ENCODE data around the gene DLG2.

DLG2 gene

DNA sequence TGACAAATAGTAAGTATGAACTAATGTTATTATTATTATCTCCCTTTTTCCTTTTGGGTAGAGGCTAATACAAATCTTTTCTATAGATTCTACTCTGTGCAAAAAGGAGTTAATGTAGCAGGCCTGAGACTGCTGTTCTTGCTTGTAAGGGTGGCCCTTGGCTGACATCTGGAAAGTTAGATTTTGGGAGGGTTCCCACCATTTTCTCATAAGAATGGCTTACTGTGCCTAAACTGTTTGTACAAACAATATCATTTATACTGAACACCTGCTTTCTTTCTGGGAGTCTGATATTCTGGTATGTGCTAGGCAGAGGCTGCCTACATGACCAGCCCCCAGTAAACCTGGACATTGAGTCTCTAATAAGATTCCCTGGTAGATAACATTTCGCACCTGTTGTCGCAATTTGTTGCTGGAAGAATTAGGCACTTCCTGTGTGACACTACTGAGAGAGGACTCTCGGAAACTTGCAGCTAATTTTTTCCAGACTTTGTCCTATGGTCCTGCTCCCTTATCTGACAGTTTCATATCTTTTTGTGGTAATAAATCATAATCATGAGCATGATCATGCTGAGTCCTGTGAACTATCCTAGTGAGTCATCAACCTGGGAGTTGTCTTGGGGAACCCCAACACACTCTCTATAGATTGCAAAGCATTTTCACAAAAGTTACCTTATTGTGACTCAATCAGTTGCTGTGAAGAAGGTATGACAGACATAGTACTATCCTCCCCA is 2083.3 kb downstream of the DLG2 start:
- H3K4me3 ChIP-seq: no peak overlapping the region
- H3K27ac ChIP-seq: no peak overlapping the region

DNA sequence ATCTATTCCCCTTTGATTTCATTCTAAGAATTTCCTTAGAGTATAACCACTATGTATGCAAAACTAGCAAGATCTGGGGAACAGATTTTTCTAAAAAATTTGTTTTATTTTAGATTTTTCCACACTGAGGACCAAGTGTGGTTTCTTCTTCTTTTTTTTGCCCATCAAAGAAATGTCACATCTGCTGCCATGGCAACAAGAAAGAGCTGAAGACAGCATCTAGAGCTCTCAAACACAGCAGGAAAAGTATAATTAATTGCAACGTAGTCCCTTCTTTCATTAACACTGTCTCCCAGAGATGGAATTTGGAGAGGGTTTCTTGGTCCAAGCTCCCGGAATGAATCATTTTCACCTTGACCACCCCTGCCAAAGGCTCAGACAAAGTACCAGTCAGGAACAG is 2084.3 kb downstream of the DLG2 start:
- no peak overlapping the region for H3K27ac ChIP-seq

DNA sequence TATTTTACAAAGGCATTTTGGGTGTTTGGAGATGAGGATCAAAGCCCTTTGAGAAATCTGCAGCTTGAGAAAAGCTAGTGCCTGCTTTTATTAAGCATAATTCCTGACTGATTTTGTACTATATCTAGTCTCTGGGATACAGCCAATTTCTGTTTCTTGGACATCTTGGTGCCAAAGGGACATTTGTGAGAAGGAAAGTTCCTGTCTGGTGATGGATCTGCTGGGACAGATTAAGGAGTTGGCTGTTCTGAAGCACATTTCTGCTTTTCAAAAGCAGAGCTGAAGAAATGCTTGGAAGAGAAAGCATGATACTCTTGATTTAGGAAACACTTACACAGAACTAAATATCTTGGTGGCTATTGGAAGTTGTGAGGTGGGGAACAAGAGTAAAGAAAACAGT is 2086.4 kb downstream of the DLG2 start:
- Histone ChIP-seq H3K27ac (no peak overlapping the region), H3K4me3 (no peak overlapping the region)

More for the DNA sequence above, 2084.3 kb downstream of the DLG2 start:
- no peak overlapping the region for H3K4me3 ChIP-seq

DNA sequence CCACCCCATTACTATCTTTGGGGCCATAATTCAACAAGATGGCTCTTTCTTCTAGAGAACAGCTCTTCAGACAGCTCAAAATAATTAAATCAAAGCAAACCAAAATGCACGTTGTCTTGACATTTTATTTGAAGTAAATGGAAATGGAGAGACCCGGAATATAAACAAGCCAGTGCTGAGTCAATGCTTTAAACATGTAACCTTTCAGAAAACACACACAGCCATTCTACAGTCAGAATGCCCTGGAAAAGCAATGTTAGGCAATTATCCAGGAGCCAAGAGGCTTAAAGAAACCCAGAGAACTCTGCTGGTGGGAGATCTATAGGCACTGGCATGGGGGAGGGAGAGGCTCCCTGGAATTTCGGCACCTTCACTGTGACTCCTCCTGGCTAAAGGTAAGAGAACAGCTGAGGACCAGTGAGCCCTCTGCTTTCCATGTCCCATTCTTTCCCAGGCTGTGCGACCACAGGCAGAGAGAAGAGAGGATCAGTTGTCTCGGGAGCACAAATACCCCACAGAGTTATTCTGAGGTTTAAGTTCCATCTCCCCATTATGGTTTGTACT is 2086.9 kb downstream of the DLG2 start:
- no peak overlapping the region for H3K4me3 ChIP-seq
- H3K27ac ChIP-seq: no peak overlapping the region

DNA sequence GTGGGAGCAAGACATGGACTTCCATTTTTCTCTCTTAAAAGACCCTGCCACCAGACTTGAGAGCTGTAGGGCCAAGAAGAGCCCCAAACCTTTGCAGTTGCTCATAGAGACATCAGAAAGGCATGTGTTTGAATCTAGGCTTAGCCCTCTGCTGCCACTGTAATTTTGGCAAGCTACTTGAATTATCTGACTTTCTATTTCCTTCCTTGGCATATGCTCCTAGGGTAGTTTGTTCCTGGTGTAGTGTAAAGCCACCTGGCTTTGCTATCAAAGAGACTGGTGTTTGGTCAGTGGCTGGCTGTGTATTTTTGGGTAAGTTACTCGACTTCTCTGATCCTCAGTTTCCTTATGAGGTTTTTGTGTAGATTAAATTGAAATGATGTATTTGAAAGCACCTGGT is 2088.9 kb downstream of the DLG2 start:
- H3K27ac ChIP-seq: no peak overlapping the region

DNA sequence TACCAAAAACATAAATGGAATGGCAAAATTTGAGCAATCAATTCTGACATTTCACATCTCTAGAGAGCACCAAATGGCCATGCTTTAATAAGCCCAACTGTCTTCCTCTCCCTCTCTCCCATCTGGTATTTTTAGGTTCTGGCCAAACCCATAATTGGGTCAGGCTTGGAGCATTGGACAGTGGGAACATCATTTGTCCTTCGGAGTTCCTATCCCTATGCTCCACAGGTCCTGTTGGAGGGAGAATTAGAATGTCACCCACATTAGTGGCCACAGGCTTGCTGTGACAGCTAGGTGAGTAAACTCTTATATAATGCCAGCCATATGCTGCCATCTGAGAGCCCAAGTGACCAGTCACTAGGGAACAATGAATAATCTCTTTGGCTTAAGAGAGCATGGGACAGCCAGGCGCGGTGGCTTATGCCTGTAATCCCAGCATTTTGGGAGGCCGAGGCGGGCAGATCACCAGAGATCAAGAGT is 2090.0 kb downstream of the DLG2 start:
- H3K27ac ChIP-seq: no peak overlapping the region

More for the DNA sequence above, 2088.9 kb downstream of the DLG2 start:
- H3K4me3 ChIP-seq: no peak overlapping the region

DNA sequence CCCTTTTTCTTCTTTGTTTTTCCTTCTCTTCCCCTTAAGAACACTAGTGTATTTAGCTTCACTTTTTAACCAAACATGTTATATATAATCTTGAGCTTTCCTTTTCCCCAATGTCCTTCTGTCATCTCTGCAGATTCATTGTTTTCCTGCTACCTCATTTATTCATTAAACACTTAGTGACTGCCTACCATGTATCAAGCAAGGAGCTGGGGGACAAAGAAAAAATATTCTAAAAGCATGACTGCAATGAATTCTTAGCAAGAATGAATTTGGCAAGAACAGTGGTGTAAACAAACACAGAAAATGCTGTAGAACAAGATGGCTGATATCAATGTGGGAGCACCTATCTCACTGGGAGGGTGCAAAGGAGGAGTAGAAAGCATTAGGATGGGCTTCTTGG is 2094.0 kb downstream of the DLG2 start:
- no peak overlapping the region for H3K27ac ChIP-seq

More for the DNA sequence above, 2090.0 kb downstream of the DLG2 start:
- H3K4me3 ChIP-seq: no peak overlapping the region

DNA sequence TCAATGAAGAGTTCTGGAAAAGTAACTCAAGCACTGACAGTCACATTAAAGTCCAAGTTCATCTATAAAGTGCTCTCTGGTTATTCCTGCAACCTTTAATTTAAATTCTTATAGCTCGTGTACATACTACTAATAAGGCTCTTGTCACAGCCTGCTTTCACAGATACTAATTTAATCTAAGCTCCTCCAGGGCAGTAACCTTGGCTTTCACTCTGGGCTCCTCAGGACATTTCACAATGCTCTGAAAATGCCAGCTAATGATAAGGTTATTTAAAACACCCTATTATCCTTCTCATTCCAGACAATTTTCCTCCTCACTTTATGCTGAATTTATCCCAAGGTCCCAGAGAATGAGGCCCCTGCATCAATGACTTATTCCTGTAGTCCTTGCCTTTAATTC is 2098.3 kb downstream of the DLG2 start:
- Histone ChIP-seq H3K27ac (no peak overlapping the region), H3K4me3 (no peak overlapping the region)

More for the DNA sequence above, 2094.0 kb downstream of the DLG2 start:
- H3K4me3 ChIP-seq: no peak overlapping the region

DNA sequence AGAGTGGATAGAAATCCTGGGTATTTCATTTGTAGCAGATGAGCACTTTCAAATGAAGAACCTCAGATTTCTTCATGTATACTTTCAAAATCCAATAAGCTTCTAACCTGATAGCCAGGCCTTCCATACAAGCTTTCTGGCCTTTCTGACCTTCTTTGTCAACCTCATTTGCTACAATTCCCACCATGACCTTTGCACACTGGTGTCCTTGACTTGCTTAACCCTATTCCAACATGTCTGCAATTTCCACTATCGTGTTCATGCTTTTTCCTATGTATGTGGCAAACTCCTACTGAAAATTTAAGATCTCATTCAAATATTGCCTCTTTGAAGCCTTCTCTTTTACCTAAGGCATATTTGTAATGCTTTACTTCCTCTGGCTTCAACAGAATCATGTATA is 2098.9 kb downstream of the DLG2 start:
- H3K4me3 ChIP-seq: no peak overlapping the region
- no peak overlapping the region for H3K27ac ChIP-seq

DNA sequence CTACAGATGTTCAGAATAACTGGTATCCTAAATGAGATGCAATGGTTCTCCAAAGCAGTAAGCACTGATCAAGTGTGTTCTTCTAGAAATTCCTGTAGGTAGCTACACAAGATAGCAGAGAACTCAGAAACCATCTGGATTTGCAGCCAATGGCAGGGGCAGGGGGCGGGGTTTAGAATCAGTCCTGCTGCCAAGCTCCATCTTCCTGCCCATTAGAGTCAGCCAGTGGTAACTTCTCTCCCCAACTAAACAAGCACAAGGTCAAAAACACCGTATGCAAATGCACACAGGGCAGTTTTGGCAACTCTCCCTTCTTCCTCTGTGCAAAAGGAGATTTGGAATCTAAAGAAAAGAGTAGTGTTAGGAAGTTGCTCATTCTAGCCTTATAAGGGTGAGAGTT is 2103.5 kb downstream of the DLG2 start:
- Histone ChIP-seq H3K4me3 (no peak overlapping the region), H3K27ac (no peak overlapping the region)

DNA sequence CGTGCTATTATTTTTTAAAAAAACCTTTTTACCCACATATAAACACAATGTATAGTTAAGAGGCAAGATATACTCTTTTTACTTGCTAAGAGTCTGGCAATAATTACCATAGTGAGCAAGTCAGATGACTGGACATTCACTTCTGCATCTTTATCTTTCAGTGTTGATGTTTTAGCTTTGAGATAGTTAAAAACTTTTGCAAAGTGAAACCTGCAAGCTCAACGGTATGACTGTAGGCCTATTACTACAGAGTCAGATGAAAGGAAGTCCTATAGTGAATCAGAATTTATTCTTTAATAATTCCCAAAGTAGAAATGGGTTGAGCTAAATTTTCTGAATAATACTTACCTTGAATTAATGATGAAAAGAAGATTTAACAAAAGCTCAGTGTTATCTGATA is 2104.2 kb downstream of the DLG2 start:
- Histone ChIP-seq H3K4me3 (no peak overlapping the region), H3K27ac (no peak overlapping the region)

DNA sequence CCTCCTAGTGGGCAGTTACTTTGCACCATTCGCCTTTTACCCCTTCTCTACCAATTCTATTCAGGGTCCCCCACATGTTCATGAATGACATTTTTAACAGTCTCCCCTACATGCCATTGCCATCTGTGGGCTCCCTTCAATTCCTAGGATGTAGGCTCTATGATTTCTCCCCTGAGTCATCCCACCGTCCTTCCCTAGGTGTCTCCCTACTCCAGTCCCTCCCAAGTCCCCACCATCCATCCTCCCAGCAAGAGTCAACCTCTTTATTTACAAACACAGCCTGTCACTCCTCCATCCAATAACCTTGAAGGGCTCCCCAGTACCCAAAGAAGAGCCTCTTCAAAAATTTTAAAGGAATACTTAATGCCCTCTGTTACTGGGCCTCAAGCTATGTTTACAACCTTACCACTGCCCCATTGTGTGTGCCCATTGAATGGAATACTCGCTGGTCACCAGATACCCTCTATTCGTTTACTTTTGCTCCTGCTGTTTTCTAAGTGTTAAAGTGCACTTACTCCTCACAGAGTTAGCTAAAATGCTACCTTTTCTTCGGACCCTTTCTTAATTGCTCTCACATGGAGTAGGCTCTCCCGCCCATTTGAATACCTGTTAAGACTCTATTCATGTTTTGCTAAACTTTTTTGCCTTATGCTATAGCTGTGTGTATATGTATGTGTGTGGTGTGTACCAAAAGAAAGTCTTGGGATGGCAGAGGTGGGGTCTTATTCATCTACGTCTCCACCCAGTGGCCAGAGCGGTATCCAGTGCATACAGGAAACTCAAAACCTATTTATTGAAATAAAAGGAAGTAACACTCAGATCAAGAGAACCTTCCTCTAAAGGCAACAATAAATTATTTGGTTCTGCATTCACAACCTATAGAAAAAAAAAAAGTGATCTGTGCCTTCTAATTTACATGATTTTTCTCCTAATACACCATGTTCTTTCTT is 2105.2 kb downstream of the DLG2 start:
- no peak overlapping the region for H3K4me3 ChIP-seq
- no peak overlapping the region for H3K27ac ChIP-seq

DNA sequence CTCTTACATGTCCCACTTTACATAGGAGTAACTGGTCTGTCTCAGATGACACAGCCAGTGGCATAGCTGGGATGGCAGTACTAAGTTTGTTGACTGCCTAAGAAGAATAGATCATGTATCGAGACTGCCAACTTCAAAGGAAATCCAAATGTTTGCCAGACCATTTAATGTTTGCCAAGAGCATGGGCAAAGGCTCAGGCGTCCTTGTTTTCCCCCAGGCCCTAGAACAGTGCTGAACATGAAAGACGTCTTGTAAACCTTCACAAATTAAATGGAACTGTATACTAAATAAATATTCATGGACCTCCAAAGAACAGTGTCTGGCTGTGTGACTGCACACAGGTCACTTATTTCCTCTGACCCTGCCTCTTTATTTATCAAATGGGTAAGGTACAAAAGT is 2106.3 kb downstream of the DLG2 start:
- Histone ChIP-seq H3K27ac (no peak overlapping the region), H3K4me3 (no peak overlapping the region)

DNA sequence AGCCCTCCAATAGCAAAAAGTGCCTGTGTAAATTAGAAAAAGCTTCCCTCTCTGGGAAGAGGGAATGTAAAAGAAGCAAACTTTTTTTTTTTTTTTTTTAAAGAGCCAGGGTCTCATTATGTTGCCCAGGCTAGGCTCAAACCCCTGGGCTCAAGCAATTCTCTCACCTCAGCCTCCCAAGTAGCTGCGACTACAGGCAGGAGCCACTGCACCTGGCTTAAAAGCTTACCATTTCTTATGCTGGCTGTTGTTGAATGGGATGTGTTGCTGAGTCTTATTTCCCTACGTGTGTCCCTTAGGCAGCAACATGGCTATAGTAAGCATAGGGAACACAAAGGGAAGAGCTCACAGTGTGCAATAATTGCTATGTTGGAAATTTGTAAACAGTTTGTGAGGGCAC is 2115.5 kb downstream of the DLG2 start:
- no peak overlapping the region for H3K27ac ChIP-seq
- no peak overlapping the region for H3K4me3 ChIP-seq

DNA sequence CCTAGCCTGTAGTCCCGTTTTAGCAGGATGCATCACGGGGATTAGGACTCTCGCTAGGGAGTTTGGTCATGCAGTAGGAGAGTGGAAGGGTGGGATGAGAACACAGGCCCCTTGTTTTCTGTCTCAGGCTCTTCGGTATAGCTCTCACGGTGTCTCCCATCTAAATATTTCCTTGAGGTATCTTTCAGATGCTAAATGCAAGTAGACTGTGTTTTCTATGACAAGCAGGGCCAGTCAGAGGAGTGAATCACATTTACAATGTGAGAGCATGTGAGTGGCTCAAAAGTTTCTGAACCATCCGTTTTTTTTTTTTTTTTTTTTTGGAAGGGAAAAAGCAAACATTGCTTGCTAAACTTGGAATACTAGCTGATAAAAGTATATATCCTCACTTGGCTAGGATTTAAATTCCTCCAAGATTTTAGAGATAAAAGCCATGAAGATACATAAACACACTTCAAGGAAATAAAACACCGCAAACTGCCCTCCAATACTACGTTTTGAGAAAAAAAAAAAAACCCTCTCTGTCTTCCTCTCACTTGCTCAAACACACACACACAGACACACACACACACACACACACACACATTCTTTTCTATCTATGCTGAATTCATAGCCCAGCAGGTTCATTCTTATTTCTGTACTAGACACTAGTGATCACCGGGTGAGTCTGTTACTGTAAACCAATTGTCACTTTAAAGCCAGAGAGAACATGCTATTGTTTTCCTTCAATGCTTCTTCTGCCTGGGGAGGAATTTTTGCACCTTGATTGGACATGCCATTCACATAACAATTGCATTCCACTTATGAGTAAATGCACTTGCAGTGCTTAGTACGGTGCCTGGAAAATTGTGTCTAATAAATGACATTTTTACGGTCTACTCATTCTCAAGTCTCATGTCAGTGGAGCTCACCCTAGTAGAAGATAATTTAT is 2116.3 kb downstream of the DLG2 start:
- no peak overlapping the region for H3K27ac ChIP-seq

DNA sequence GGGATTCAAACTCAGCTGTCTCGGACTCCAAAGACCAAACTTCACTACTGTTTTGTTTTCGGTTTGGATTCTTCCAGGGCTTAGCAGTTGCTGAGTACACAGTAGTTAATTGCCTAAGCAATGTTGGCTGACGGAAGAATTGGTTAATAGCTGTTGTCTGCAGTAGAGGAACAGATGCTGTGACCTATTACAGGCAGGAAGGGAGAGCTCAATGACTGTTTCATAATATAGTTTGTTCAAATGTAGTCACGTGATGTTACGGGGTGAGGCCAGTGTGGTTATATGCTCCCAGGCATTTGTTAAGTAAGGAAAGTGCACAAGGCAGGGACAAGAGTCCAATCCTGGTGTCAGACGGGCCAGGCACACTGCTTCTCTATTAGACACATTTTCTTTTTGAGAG is 2118.3 kb downstream of the DLG2 start:
- no peak overlapping the region for H3K4me3 ChIP-seq
- H3K27ac ChIP-seq: no peak overlapping the region

More for the DNA sequence above, 2116.3 kb downstream of the DLG2 start:
- no peak overlapping the region for H3K4me3 ChIP-seq

DNA sequence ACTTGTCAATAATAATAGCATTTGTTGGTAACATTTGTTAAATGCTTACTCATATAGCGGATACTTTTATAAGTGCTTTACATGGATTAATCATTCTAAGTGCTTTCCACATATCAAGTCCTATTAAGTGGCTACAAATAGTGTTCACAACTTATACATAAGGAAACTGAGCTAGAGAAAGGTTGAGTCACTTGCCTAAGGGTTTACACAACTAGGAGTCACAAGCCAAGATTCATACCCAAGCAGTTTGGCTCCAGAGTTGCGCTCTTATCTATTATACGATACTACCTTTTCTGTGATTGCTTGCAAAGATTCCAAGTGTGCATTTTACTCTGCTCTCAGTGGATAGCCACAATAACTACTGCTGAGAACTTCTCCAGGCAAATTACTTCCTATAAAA is 2125.1 kb downstream of the DLG2 start:
- Histone ChIP-seq H3K27ac (no peak overlapping the region), H3K4me3 (no peak overlapping the region)

DNA sequence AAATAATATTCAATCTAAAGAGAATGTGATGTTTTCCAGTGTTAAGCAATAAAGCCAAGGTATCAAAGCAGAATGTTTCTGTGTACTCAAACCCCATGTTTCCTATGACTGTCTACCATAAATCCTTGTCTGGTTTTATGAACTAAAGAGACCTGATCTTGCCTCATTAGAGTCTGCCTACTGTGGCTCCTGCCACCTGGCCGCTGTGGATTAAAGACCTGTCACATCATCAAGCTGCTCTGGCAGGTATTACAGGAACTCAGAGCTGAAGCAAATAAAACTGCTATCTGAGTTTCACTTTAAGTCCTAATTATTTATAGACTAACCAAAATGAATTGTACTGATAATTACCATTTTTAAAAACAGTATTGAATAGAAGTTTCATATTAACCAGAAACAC is 2133.2 kb downstream of the DLG2 start:
- Histone ChIP-seq H3K4me3 (no peak overlapping the region), H3K27ac (no peak overlapping the region)

DNA sequence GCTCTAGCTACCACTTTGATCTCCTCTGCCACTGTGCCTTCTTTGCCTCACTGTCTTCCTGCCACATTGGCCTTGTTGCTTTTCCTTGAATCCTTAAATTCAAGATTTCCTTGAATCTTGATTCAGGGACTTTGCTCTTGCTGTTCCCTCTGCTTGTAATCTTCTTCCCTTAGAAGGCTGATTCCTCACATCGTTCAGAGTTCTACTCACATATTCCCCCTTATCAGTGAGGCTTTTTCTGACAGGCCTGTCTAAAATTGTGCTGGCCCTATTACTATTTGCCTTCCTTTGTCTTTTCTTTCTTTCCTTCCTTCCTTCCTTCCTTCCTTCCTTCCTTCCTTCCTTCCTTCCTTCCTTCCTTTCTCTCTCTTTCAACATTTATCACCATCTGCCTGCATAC is 2134.1 kb downstream of the DLG2 start:
- Histone ChIP-seq H3K27ac (no peak overlapping the region), H3K4me3 (no peak overlapping the region)

DNA sequence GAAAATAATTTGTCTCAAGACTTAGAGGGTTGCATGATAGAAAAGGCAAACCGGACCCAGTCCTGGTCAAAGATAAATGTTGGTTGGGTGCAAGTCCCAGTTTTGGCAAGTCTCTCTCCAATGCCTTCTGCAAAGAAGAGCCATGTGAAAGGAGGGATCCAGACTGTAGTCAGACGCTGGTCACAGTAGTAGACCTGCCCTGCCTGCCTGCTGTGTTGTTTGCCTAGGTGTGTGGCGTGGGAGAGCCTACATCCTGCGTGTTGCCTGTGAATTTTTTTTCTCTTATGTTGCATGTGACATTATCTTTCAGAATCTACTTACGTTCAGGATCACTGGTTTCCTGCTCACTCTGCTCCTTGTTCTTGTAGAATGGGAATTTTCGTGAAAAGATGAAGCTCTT is 2143.3 kb downstream of the DLG2 start:
- no peak overlapping the region for H3K27ac ChIP-seq
- H3K4me3 ChIP-seq: no peak overlapping the region

All from skin epidermis (tissue), 12 donors.